Suprapubic skin (tissue), 4 donors: ENCODE data around the gene USP6NL.

Source experiments
- CTCF ChIP-seq, 2 donors: fragments of 200-600 bp in 1 of 2; fragments of 450-650 bp in 1 of 2; sonication (generic) in 1 of 2; IDR thresholded peaks; one replicate each; pipeline ENCODE4 v1.5.1; 2016 to 2019; ENCODE audit warnings: antibody characterized with exemption in 2 of 2, mild to moderate bottlenecking in 1 of 2, moderate library complexity in 1 of 2
- POLR2A ChIP-seq, 2 donors: fragments of 450-650 bp; IDR thresholded peaks; one replicate each; pipeline ENCODE4 v1.6.1; 2017; ENCODE audit warnings: antibody characterized with exemption in 2 of 2, mild to moderate bottlenecking in 2 of 2, moderate library complexity in 2 of 2
- POLR2AphosphoS5 ChIP-seq, 3 donors: sonication (generic); formaldehyde crosslinking; IDR thresholded peaks; one replicate each; pipeline ENCODE4 v1.6.1; 2017; ENCODE audit warnings: antibody characterized with exemption in 3 of 3

- TF ChIP-seq POLR2A (IDR thresholded peaks at IDR 0.05) (no peak), CTCF (IDR thresholded peaks at IDR 0.05) (no peak), POLR2AphosphoS5 (IDR thresholded peaks at IDR 0.05) (no peak)
Measured at GRCh38 chr10:11609492-11610093, 1.9 kb downstream of the USP6NL start.
